ENCODE data around the gene TLE4.

TLE4 gene

DNA sequence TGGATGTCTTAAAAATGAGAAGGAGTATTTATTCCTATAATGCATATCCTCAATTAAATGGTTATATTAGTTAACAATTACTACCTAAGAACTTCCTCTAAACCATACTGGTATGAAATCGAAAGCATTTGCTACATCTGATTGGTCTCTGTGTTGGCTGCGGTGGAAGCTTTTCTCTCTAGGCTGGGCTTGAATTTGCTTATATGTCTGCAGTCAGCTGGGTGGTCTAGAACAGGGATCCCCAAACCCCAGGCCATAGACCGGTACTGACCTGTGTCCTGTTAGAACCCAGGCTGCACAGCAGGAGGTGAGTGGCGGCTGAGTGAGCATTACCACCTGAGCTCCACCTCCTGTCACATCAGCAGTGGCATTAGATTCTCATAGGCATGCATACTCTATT lies 112.3 kb downstream of the TLE4 start:
- TF ChIP-seq EZH2phosphoT487 (IDR thresholded peaks at IDR 0.05; ENCODE audit: borderline replicate concordance, low read length) = no peak
- TF ChIP-seq, protein P1, sequence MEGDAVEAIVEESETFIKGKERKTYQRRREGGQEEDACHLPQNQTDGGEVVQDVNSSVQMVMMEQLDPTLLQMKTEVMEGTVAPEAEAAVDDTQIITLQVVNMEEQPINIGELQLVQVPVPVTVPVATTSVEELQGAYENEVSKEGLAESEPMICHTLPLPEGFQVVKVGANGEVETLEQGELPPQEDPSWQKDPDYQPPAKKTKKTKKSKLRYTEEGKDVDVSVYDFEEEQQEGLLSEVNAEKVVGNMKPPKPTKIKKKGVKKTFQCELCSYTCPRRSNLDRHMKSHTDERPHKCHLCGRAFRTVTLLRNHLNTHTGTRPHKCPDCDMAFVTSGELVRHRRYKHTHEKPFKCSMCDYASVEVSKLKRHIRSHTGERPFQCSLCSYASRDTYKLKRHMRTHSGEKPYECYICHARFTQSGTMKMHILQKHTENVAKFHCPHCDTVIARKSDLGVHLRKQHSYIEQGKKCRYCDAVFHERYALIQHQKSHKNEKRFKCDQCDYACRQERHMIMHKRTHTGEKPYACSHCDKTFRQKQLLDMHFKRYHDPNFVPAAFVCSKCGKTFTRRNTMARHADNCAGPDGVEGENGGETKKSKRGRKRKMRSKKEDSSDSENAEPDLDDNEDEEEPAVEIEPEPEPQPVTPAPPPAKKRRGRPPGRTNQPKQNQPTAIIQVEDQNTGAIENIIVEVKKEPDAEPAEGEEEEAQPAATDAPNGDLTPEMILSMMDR (IDR thresholded peaks at IDR 0.05; ENCODE audit: low read depth, low read length, poor library complexity, severe bottlenecking) = no peak
- no peaks in the 10 kb centered on the region for H3K79me2 ChIP-seq (ENCODE audit: control insufficient read depth, low read length)
- no peaks in the 10 kb centered on the region for H4K20me1 ChIP-seq (ENCODE audit: control insufficient read depth, insufficient read depth, low read depth, low read length)
- no peak overlapping the region for H3K4me2 ChIP-seq (ENCODE audit: low read length)
- H3K4me3 ChIP-seq (ENCODE audit: low read length) = no peak overlapping the region
- no peaks in the 10 kb centered on the region for H3K9me3 ChIP-seq (ENCODE audit: control insufficient read depth, insufficient read depth, low read length)
- no peaks in the 10 kb centered on the region for H3K4me1 ChIP-seq (ENCODE audit: control insufficient read depth, low read length)
- no peaks in the 10 kb centered on the region for H3K27me3 ChIP-seq (ENCODE audit: control insufficient read depth, low read length)
- H3K9me2 ChIP-seq (replicated peaks; ENCODE audit: control insufficient read depth, low read length) = no peaks in the 10 kb centered on the region
- H3K27ac ChIP-seq (ENCODE audit: low read depth, low read length) = no peak overlapping the region
- H3F3A ChIP-seq (ENCODE audit: control insufficient read depth, insufficient read depth) = no peaks in the 10 kb centered on the region
- no peaks in the 10 kb centered on the region for H3K36me3 ChIP-seq (ENCODE audit: control insufficient read depth, low read length)

- Histone ChIP-seq H3K4me1 (ENCODE audit: control insufficient read depth, low read length) (no peaks in the 10 kb centered on the region), H3K4me3 (ENCODE audit: low read length) (no peak overlapping the region), H3K27ac (ENCODE audit: low read depth, low read length) (no peak overlapping the region), H3K36me3 (ENCODE audit: control insufficient read depth, low read length) (no peaks in the 10 kb centered on the region), H3K79me2 (ENCODE audit: control insufficient read depth, low read length) (no peaks in the 10 kb centered on the region), H3F3A (ENCODE audit: control insufficient read depth, insufficient read depth) (no peaks in the 10 kb centered on the region), H3K9me2 (replicated peaks; ENCODE audit: control insufficient read depth, low read length) (no peaks in the 10 kb centered on the region), H3K27me3 (ENCODE audit: control insufficient read depth, low read length) (no peaks in the 10 kb centered on the region), H3K4me2 (ENCODE audit: low read length) (no peak overlapping the region), H4K20me1 (ENCODE audit: control insufficient read depth, insufficient read depth, low read depth, low read length) (no peaks in the 10 kb centered on the region), H3K9me3 (ENCODE audit: control insufficient read depth, insufficient read depth, low read length) (no peaks in the 10 kb centered on the region)
- TF ChIP-seq, protein P1 (IDR thresholded peaks at IDR 0.05; ENCODE audit: low read depth, low read length, poor library complexity, severe bottlenecking) = no peak
- no peak for TF ChIP-seq EZH2phosphoT487 (IDR thresholded peaks at IDR 0.05; ENCODE audit: borderline replicate concordance, low read length)
Measured at GRCh38 chr9:79684711-79685575, 113.2 kb downstream of the TLE4 start.

DNA sequence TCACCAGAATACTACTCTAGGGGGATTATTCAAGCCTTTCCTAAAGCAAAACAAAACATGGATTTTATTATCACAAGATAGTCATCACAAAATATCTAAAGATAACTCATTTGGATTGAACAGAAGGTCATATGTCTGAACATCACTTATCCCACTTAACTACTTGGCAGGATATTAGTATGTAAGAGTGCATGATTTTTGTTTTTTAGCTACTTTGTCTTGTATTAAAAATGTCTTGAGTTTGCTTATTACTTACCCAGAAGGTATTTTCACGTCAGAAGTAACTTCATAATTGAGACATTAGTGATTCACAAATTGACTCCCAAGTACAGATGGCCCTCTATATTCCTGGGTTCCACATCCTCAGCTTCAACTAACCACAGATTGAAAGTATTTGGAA lies 113.8 kb downstream of the TLE4 start:
- Histone ChIP-seq H4K20me1 (ENCODE audit: control insufficient read depth, insufficient read depth, low read depth, low read length) (no peaks in the 10 kb centered on the region), H3K4me2 (ENCODE audit: low read length) (no peak overlapping the region), H3K27ac (ENCODE audit: low read depth, low read length) (no peak overlapping the region)

More for the DNA sequence above, 113.8 kb downstream of the TLE4 start:
- TF ChIP-seq, protein P1 (IDR thresholded peaks at IDR 0.05; ENCODE audit: low read depth, low read length, poor library complexity, severe bottlenecking) = no peak
- no peak for TF ChIP-seq EZH2phosphoT487 (IDR thresholded peaks at IDR 0.05; ENCODE audit: borderline replicate concordance, low read length)
- H3K9me3 ChIP-seq (ENCODE audit: control insufficient read depth, insufficient read depth, low read length) = no peaks in the 10 kb centered on the region
- H3K79me2 ChIP-seq (ENCODE audit: control insufficient read depth, low read length) = no peaks in the 10 kb centered on the region
- H3K4me1 ChIP-seq (ENCODE audit: control insufficient read depth, low read length) = no peaks in the 10 kb centered on the region
- no peaks in the 10 kb centered on the region for H3F3A ChIP-seq (ENCODE audit: control insufficient read depth, insufficient read depth)
- H3K4me3 ChIP-seq (ENCODE audit: low read length) = no peak overlapping the region
- H3K9me2 ChIP-seq (replicated peaks; ENCODE audit: control insufficient read depth, low read length) = no peaks in the 10 kb centered on the region
- H3K36me3 ChIP-seq (ENCODE audit: control insufficient read depth, low read length) = no peaks in the 10 kb centered on the region
- no peaks in the 10 kb centered on the region for H3K27me3 ChIP-seq (ENCODE audit: control insufficient read depth, low read length)

Data from DOHH2 (cell line).